A549 (cell line): ENCODE measurements around the gene KCNMA1. TPM values are rescaled to one million over a fixed set of nuclear protein-coding genes. Genes with fewer than 3 reads are reported as not detected.

Source experiments
- ATAC-seq, 2 experiments: fragments of 200-7000 bp in 1 of 2; fragments of >200 bp in 1 of 2; cut with Nextera tagmentation in 1 of 2; cut with Tn5 transposase in 1 of 2; 3 replicates each; pipeline versions ENCODE4 v1.8.0 to v1.9.1; 2018 to 2020; ENCODE audit warnings: mild to moderate bottlenecking in 1 of 2, moderate library complexity in 1 of 2
- CTCF ChIA-PET: fragments of 300-600 bp; sonication (Branson Sonifier 250); formaldehyde crosslinking; extraction: SDS; loops from one replicate; lab custom pipeline; 2021; ENCODE audit warnings: antibody characterized with exemption, inconsistent platforms; lab: Yijun Ruan, JAX
- POLR2A ChIA-PET: fragments of 350-600 bp; formaldehyde crosslinking; extraction: SDS; loops from one replicate; lab custom pipeline; 2021; ENCODE audit warnings: antibody characterized with exemption, inconsistent platforms; lab: Yijun Ruan, JAX
- DNase-seq, 2 experiments: peaks; one replicate each; pipeline versions ENCODE4 v3.0.0 to v3.0.0-alpha.2; 2011 to 2016; ENCODE audit warnings: low read depth in 1 of 2, low spot score in 1 of 2
- FAIRE-seq: peaks from 2 replicates; lab custom pipeline; 2011; peaks lifted over from hg19 to GRCh38; lab: Jason Lieb, UNC
- H3K27ac ChIP-seq, 2 experiments: fragments of >200 bp; sonication (Bioruptor Twin); formaldehyde crosslinking; 3 replicates each; pipeline ENCODE4 v1.5.1; 2016 to 2017
- H3K4me1 ChIP-seq: fragments of >200 bp; sonication (Bioruptor Twin); formaldehyde crosslinking; 3 replicates; pipeline ENCODE4 v1.6.1; 2016
- H3K4me2 ChIP-seq: fragments of >200 bp; sonication (Bioruptor Twin); formaldehyde crosslinking; 3 replicates; pipeline ENCODE4 v1.6.1; 2016
- H3K4me3 ChIP-seq: fragments of >200 bp; sonication (Bioruptor Twin); formaldehyde crosslinking; 3 replicates; pipeline ENCODE4 v1.5.1; 2016
- H3K9me3 ChIP-seq: fragments of >200 bp; sonication (Bioruptor Twin); formaldehyde crosslinking; 3 replicates; pipeline ENCODE4 v1.6.1; 2016
- BHLHE40 ChIP-seq: IDR thresholded peaks from 2 replicates; pipeline ENCODE4 v1.6.1; 2012; ENCODE audit warnings: low read depth, low read length, inconsistent platforms
- EHMT2 ChIP-seq: fragments of 200-600 bp; sonication (generic); IDR thresholded peaks from 2 replicates; pipeline ENCODE4 v1.6.1; 2016; ENCODE audit warnings: antibody characterized with exemption, low read depth, mild to moderate bottlenecking, moderate library complexity
- EP300 ChIP-seq, 2 experiments: fragments of >200 bp; sonication (Bioruptor Twin); formaldehyde crosslinking; IDR thresholded peaks; 2 replicates in 1 of 2; 3 replicates in 1 of 2; pipeline ENCODE4 v1.6.1; 2016 to 2017
- ESRRA ChIP-seq: fragments of 150-350 bp; IDR thresholded peaks from 2 replicates; pipeline ENCODE4 v1.6.1; 2014; ENCODE audit warnings: mild to moderate bottlenecking, low read length, borderline replicate concordance
- FOSL2 ChIP-seq, 2 experiments: fragments of 450-650 bp in 1 of 2; fragments of >200 bp in 1 of 2; sonication (Bioruptor Twin) in 1 of 2; formaldehyde crosslinking; IDR thresholded peaks; 2 replicates each; pipeline versions ENCODE4 v1.5.0 to v1.6.1; 2016 to 2020; ENCODE audit warnings: mild to moderate bottlenecking in 1 of 2, moderate library complexity in 1 of 2
- FOXS1 ChIP-seq: fragments of 250-450 bp; sonication (Bioruptor Pico); IDR thresholded peaks from 2 replicates; pipeline ENCODE4 v1.5.0; 2020; ENCODE audit warnings: mild to moderate bottlenecking, moderate library complexity
- GATA3 ChIP-seq: IDR thresholded peaks from 2 replicates; pipeline ENCODE4 v1.6.1; 2012; ENCODE audit warnings: borderline replicate concordance
- HDAC2 ChIP-seq: fragments of 200-600 bp; sonication (generic); IDR thresholded peaks from 2 replicates; pipeline ENCODE4 v1.6.1; 2016
- HOXB13 ChIP-seq: fragments of 250-450 bp; sonication (Bioruptor Pico); IDR thresholded peaks from 2 replicates; pipeline ENCODE4 v1.5.0; 2020; ENCODE audit warnings: low read depth, mild to moderate bottlenecking, moderate library complexity
- JUN ChIP-seq, 2 experiments: fragments of >200 bp; sonication (Bioruptor Twin); formaldehyde crosslinking; IDR thresholded peaks; 2 replicates in 1 of 2; 3 replicates in 1 of 2; pipeline ENCODE4 v1.6.1; 2016 to 2017
- JUNB ChIP-seq: fragments of >200 bp; sonication (Bioruptor Twin); formaldehyde crosslinking; IDR thresholded peaks from 2 replicates; pipeline ENCODE4 v1.6.1; 2016
- KDM1A ChIP-seq: fragments of 200-600 bp; sonication (generic); IDR thresholded peaks from 2 replicates; pipeline ENCODE4 v1.6.1; 2016; ENCODE audit warnings: low read depth, mild to moderate bottlenecking
- POLR2AphosphoS2 ChIP-seq: conservative IDR thresholded peaks from 2 replicates; pipeline ENCODE4 v1.6.1; 2012; ENCODE audit warnings: low read length, improper control_type of control experiment, inconsistent platforms
- RAD21 ChIP-seq, 2 experiments: fragments of >200 bp in 1 of 2; sonication (Bioruptor Twin) in 1 of 2; formaldehyde crosslinking in 1 of 2; IDR thresholded peaks in 1 of 2; conservative IDR thresholded peaks in 1 of 2; 2 replicates in 1 of 2; 3 replicates in 1 of 2; pipeline ENCODE4 v1.6.1; 2012 to 2018; ENCODE audit warnings: inconsistent platforms in 1 of 2
- RFX5 ChIP-seq: fragments of 450-650 bp; IDR thresholded peaks from 2 replicates; pipeline ENCODE4 v1.7.1; 2014; ENCODE audit warnings: antibody characterized with exemption, mild to moderate bottlenecking, moderate library complexity
- RNF2 ChIP-seq: fragments of 200-600 bp; sonication (generic); IDR thresholded peaks from 2 replicates; pipeline ENCODE4 v1.6.1; 2016; ENCODE audit warnings: low read depth, mild to moderate bottlenecking, antibody characterized with exemption, moderate library complexity, borderline replicate concordance
- TP53 ChIP-seq: fragments of 250-450 bp; sonication (Bioruptor Pico); IDR thresholded peaks from 2 replicates; pipeline ENCODE4 v1.5.0; 2021; ENCODE audit warnings: mild to moderate bottlenecking, moderate library complexity
- ZC3H11A ChIP-seq: fragments of 450-650 bp; IDR thresholded peaks from 2 replicates; pipeline ENCODE4 v1.6.1; 2014; ENCODE audit warnings: antibody characterized with exemption, mild to moderate bottlenecking
- ZNF302 ChIP-seq: fragments of 250-450 bp; sonication (Bioruptor Pico); IDR thresholded peaks from 2 replicates; pipeline ENCODE4 v1.9.0; 2021; ENCODE audit warnings: inconsistent platforms, mild to moderate bottlenecking, moderate library complexity
- ZSCAN20 ChIP-seq: fragments of 250-450 bp; sonication (Bioruptor Pico); IDR thresholded peaks from 2 replicates; pipeline ENCODE4 v1.8.0; 2022; ENCODE audit warnings: mild to moderate bottlenecking, moderate library complexity
- WGBS: methylation state at CpG from one replicate; pipeline ENCODE4 v1.1.6; 2017; ENCODE audit errors: missing lambda C conversion rate; 5-methylcytosine and 5-hydroxymethylcytosine counted together
- polyA plus RNA-seq, 4 experiments: library from polyadenylated mRNA; depleted of rRNA in 3 of 4; stranded (reverse); fragments of >200 nt; fragmentation: RNase III in 1 of 4; extraction: RNeasy Plus Mini Kit Qiagen cat#74134 plus additional on column Dnase treatment in 1 of 4; gene quantifications; 2 replicates in 3 of 4; 3 replicates in 1 of 4; pipeline ENCODE4 v1.2.3, GENCODE V29; 2011 to 2017
- TF ChIP-seq, protein P1 (sequence below): IDR thresholded peaks from 2 replicates; pipeline ENCODE4 v1.6.1; 2012; ENCODE audit warnings: low read depth, borderline replicate concordance
- TF ChIP-seq, protein P2 (sequence below): fragments of 250-450 bp; sonication (Bioruptor Pico); IDR thresholded peaks from 2 replicates; pipeline ENCODE4 v1.5.0; 2020; ENCODE audit warnings: low read depth, mild to moderate bottlenecking, moderate library complexity
- TF ChIP-seq, protein P3 (sequence below): fragments of >200 bp; sonication (Bioruptor Twin); formaldehyde crosslinking; IDR thresholded peaks from 2 replicates; pipeline ENCODE4 v1.6.1; 2016

The KCNMA1 gene
- polyA plus RNA-seq, 2 of the 4 experiments (the other 2 are of a cell fraction) = 14.9 to 30.6 TPM

DNA sequence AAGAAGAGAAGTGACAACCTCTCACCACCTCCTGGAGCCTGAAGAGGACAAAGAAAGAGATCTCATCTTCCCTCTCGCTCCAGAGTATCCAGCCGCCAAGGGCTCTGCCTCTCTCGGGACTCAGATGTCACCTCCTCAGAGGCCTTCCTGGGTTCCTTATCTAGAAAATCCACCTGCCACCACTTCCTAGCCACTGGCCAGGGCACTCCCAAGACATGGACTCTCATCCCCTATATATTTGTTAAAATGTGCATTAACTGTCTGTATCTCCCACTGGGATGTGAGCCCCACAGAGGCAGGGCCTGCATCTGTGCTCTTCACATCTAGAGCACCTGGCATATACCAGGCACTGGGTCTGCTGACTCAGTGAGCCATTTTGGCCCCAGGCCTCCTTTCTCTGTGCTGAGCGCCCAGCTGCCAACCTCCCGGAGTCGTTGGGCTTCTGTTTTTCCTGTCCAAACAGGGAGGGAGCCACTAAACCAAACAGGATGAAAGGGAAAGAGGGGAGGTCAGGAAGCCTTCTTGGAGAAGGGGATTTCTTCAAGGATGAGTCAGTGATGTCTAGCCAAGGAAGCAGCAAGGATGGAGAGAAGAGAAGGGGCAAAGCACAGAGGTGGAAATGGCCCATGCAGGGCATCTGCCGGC lies 58.9 kb downstream of the KCNMA1 start:
- Histone ChIP-seq H3K9me3 (no peaks in the 10 kb centered on the region), H3K4me1 (peaks cover 46% of the 10 kb centered on the region), H3K4me2 (peak overlapping the region; percentile 60), H3K4me3 (no peak overlapping the region), H3K27ac (peak overlapping the region; percentile 69 to 82)
- ChIA-PET POLR2A (no interaction called here), CTCF (interaction anchor here (0.8 to 2.0 kb wide), 4 partner anchors 8 to 404 kb away, joined by 3 to 4 read pairs (median 4); no protein-coding TSS in a partner anchor)
- peak; percentile 59 to 81 for DNase-seq
- TF ChIP-seq JUNB (peak; percentile 55; the same call in 1 of the 2 replicates), FOSL2 (IDR thresholded peaks at IDR 0.05) (no peak), FOSL2 (CRISPR knock-in tag; IDR thresholded peaks at IDR 0.05) (peak; percentile 63), RFX5 (no peak), BHLHE40 (no peak), TP53 (CRISPR knock-in tag) (no peak), ZNF302 (CRISPR knock-in tag) (no peak), HOXB13 (no peak), GATA3 (peak; percentile 50; the same call in 1 of the 2 replicates), JUN (IDR thresholded peaks at IDR 0.05) (peak; percentile 61 to 67; a peak in 3 of 5 replicates), RAD21 (conservative IDR thresholded peaks at IDR 0.05 in 1 of 2, IDR thresholded peaks at IDR 0.05 in 1 of 2) (peak in 1 of 2 experiments; percentile 35; a peak in 4 of 5 replicates), EP300 (IDR thresholded peaks at IDR 0.05) (peak in 1 of 2 experiments; percentile 67; a peak in 1 of 5 replicates)
- TF ChIP-seq, protein P1, sequence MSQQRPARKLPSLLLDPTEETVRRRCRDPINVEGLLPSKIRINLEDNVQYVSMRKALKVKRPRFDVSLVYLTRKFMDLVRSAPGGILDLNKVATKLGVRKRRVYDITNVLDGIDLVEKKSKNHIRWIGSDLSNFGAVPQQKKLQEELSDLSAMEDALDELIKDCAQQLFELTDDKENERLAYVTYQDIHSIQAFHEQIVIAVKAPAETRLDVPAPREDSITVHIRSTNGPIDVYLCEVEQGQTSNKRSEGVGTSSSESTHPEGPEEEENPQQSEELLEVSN = no peak
- TF ChIP-seq, protein P2, sequence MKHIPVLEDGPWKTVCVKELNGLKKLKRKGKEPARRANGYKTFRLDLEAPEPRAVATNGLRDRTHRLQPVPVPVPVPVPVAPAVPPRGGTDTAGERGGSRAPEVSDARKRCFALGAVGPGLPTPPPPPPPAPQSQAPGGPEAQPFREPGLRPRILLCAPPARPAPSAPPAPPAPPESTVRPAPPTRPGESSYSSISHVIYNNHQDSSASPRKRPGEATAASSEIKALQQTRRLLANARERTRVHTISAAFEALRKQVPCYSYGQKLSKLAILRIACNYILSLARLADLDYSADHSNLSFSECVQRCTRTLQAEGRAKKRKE = peak; percentile 82; the same call in 1 of the 2 replicates
- 43% methylated on average over 6 of the region's 7 CpGs for WGBS
- ATAC-seq = peak; percentile 68 to 87
- FAIRE-seq = peak; percentile 70

DNA sequence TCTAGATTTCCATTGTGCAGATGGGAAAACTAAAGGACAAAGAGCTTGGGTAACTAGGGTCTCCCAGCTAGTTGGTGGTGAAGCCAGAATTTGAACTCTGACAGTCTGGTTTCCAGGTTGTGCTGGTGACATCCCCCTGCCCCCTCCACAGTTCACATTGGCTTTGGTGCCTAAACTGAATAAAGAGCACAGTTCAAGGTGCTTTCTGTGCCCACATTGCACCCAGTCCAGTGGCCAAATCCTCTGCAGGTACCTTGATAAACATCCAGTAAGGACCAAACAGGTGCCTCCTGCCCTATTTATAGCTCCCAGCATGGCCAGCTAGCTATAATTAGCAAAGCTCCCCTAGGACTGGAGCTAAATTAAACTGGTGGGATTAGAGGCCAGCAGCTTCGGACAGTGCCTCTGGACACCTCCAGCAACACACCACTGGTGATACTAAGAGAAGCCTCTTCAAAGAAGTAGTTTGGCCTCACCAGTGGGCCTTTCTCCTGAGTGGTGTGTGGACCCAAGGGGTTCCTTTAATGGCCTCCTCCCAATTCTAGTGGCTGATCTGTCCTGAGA lies 59.9 kb downstream of the KCNMA1 start:
- TF ChIP-seq HDAC2 (no peak), EHMT2 (no peak), POLR2AphosphoS2 (no peak), ESRRA (no peak), RAD21 (conservative IDR thresholded peaks at IDR 0.05 in 1 of 2, IDR thresholded peaks at IDR 0.05 in 1 of 2) (no peak), KDM1A (no peak), RNF2 (no peak), ZC3H11A (no peak), FOXS1 (CRISPR knock-in tag) (no peak), ZSCAN20 (CRISPR knock-in tag) (no peak)
- TF ChIP-seq, protein P3, sequence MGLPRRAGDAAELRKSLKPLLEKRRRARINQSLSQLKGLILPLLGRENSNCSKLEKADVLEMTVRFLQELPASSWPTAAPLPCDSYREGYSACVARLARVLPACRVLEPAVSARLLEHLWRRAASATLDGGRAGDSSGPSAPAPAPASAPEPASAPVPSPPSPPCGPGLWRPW = no peak
- H3K9me3 ChIP-seq = no peaks in the 10 kb centered on the region
- ChIA-PET CTCF (interaction anchor here (0.9 kb wide), 1 partner anchor 185 kb away, joined by 4 read pairs; no protein-coding TSS in a partner anchor), POLR2A (no interaction called here)
- DNase-seq = no peak
- peaks cover 37% of the 10 kb centered on the region for H3K4me1 ChIP-seq
- 100% methylated on average over 1 of the region's 1 CpG for WGBS
- H3K27ac ChIP-seq = peak overlapping the region; percentile 69 to 82; a peak in 5 of 6 replicates
- no peak overlapping the region for H3K4me3 ChIP-seq
- no peak for FAIRE-seq
- ATAC-seq = no peak
- no peak overlapping the region; the same call in 2 of the 3 replicates for H3K4me2 ChIP-seq
